Gastrocnemius medialis (tissue), 4 donors: ENCODE results near the gene UBE2E1.

ENCODE experiments used
- CTCF ChIP-seq, 5 experiments: fragments of 450-650 bp in 3 of 5; fragments of 200-600 bp in 2 of 5; sonication (generic) in 2 of 5; IDR thresholded peaks in 4 of 5; conservative IDR thresholded peaks in 1 of 5; 1 replicate in 4 of 5; 2 replicates in 1 of 5; pipeline ENCODE4 v1.5.1; 2016 to 2019; ENCODE audit warnings: antibody characterized with exemption in 5 of 5, mild to moderate bottlenecking in 3 of 5, moderate library complexity in 3 of 5
- POLR2A ChIP-seq, 2 donors: fragments of 450-650 bp; IDR thresholded peaks; one replicate each; pipeline ENCODE4 v1.6.1; 2017; ENCODE audit warnings: antibody characterized with exemption in 2 of 2, mild to moderate bottlenecking in 2 of 2, moderate library complexity in 2 of 2

GRCh38 chr3:23874359-23875112 lies 68.8 kb downstream of the UBE2E1 start:
- TF ChIP-seq POLR2A (IDR thresholded peaks at IDR 0.05), result no peak
- no peak for TF ChIP-seq CTCF (IDR thresholded peaks at IDR 0.05 in 4 of 5, conservative IDR thresholded peaks at IDR 0.05 in 1 of 5)
